DND-41 (cell line): ENCODE measurements around the gene PGAM2.

Source experiments
- ATAC-seq: fragments of 200-7000 bp; cut with Tn5 transposase; 3 replicates; pipeline ENCODE4 v1.9.1; 2021; ENCODE audit warnings: low read depth; ENCODE audit not compliant: insufficient read depth
- DNase-seq: peaks from one replicate; pipeline ENCODE4 v3.0.0-alpha.2; 2020
- H2AFZ ChIP-seq: 2 replicates; pipeline ENCODE4 v1.6.0; 2012; ENCODE audit warnings: low read depth, low read length
- H3K27ac ChIP-seq: 2 replicates; pipeline ENCODE4 v1.5.1; 2012; ENCODE audit warnings: low read length, inconsistent platforms
- H3K27me3 ChIP-seq: fragments of 200-600 bp; sonication (generic); 2 replicates; pipeline ENCODE4 v1.6.0; 2012; ENCODE audit warnings: low read length, mild to moderate bottlenecking, inconsistent platforms; ENCODE audit not compliant: insufficient read depth, poor library complexity
- H3K36me3 ChIP-seq: 2 replicates; pipeline ENCODE4 v1.5.1; 2012; ENCODE audit warnings: low read length, inconsistent platforms; ENCODE audit not compliant: insufficient read depth
- H3K4me1 ChIP-seq: 2 replicates; pipeline ENCODE4 v1.5.1; 2012; ENCODE audit warnings: mild to moderate bottlenecking, low read length; ENCODE audit not compliant: insufficient read depth
- H3K4me2 ChIP-seq: 2 replicates; pipeline ENCODE4 v1.6.0; 2012; ENCODE audit warnings: mild to moderate bottlenecking, moderate library complexity, low read length, inconsistent platforms; ENCODE audit not compliant: insufficient read depth
- H3K4me3 ChIP-seq, 2 experiments: fragments of 200-600 bp in 1 of 2; shearing (Covaris generic) in 1 of 2; 2 replicates each; pipeline ENCODE4 v1.5.1; 2012 to 2016; ENCODE audit warnings: inconsistent platforms in 2 of 2, low read length in 2 of 2, mild to moderate bottlenecking in 2 of 2, low read depth in 1 of 2, moderate library complexity in 1 of 2
- H3K79me2 ChIP-seq: 2 replicates; pipeline ENCODE4 v1.6.0; 2012; ENCODE audit warnings: low read length, inconsistent platforms; ENCODE audit not compliant: insufficient read depth
- H3K9ac ChIP-seq: 2 replicates; pipeline ENCODE4 v1.6.0; 2012; ENCODE audit warnings: low read depth, mild to moderate bottlenecking, inconsistent platforms, low read length, moderate library complexity
- H3K9me3 ChIP-seq: 2 replicates; pipeline ENCODE4 v1.5.1; 2012; ENCODE audit warnings: low read length, moderate library complexity, mild to moderate bottlenecking, inconsistent platforms; ENCODE audit not compliant: insufficient read depth, severe bottlenecking
- H4K20me1 ChIP-seq: 2 replicates; pipeline ENCODE4 v1.6.0; 2012; ENCODE audit warnings: low read length; ENCODE audit not compliant: insufficient read depth
- EZH2 ChIP-seq: IDR thresholded peaks from 3 replicates; pipeline ENCODE4 v1.6.1; 2012; ENCODE audit warnings: borderline replicate concordance, low read depth, mild to moderate bottlenecking, moderate library complexity, low read length, inconsistent platforms; ENCODE audit not compliant: severe bottlenecking
- TF ChIP-seq, protein P1 (sequence below): IDR thresholded peaks from 2 replicates; pipeline ENCODE4 v1.5.1; 2012; ENCODE audit warnings: borderline replicate concordance, low read length, moderate library complexity, mild to moderate bottlenecking; ENCODE audit not compliant: poor library complexity, severe bottlenecking; ENCODE audit errors: extremely low read depth

The PGAM2 gene

DNA sequence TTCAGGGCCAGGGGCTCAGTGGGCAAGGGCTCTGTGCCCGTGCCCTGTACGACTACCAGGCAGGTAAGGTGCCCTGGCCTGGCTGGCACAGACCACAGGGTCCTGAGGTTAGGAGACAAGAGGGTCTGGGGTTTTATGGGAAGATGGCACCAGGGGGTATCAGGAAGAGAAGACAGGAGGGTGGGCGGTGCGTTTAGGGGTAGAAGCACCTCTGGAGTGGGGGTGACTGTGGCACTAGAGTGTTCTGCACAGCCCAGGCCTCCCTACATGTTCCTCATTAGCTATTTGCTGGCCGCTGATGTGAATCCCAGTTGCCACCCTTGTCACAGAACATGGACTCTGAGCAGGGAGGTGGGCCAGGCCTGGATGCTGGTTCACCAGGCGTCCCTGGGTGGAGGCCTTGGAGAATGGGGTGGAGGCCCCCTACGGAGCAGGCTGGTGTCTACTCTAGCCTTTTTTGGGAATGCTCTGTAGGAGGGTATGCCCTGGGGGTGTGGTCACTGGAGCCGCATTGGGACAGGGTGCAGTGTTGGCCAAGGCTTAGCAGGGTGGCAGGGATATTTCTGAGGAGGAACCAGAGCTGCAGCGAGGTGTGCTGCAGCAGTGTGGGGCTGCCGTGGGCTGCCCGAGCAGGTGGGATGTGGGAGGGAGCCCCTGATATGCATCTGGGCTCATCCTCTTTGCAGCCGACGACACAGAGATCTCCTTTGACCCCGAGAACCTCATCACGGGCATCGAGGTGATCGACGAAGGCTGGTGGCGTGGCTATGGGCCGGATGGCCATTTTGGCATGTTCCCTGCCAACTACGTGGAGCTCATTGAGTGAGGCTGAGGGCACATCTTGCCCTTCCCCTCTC lies 5.0 kb downstream of the PGAM2 start:
- TF ChIP-seq, protein P1, sequence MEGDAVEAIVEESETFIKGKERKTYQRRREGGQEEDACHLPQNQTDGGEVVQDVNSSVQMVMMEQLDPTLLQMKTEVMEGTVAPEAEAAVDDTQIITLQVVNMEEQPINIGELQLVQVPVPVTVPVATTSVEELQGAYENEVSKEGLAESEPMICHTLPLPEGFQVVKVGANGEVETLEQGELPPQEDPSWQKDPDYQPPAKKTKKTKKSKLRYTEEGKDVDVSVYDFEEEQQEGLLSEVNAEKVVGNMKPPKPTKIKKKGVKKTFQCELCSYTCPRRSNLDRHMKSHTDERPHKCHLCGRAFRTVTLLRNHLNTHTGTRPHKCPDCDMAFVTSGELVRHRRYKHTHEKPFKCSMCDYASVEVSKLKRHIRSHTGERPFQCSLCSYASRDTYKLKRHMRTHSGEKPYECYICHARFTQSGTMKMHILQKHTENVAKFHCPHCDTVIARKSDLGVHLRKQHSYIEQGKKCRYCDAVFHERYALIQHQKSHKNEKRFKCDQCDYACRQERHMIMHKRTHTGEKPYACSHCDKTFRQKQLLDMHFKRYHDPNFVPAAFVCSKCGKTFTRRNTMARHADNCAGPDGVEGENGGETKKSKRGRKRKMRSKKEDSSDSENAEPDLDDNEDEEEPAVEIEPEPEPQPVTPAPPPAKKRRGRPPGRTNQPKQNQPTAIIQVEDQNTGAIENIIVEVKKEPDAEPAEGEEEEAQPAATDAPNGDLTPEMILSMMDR: no peak
- no peak for TF ChIP-seq EZH2
- Histone ChIP-seq H3K27ac (no peak overlapping the region), H3K36me3 (peaks cover 74% of the 10 kb centered on the region), H4K20me1 (peaks cover 53% of the 10 kb centered on the region), H3K27me3 (no peaks in the 10 kb centered on the region), H3K4me3 (no peak overlapping the region), H3K79me2 (peaks cover 14% of the 10 kb centered on the region), H3K4me2 (no peak overlapping the region), H3K9ac (no peak overlapping the region), H3K4me1 (no peaks in the 10 kb centered on the region), H2AFZ (no peak overlapping the region), H3K9me3 (no peaks in the 10 kb centered on the region)
- DNase-seq (no peak), ATAC-seq (no peak)

DNA sequence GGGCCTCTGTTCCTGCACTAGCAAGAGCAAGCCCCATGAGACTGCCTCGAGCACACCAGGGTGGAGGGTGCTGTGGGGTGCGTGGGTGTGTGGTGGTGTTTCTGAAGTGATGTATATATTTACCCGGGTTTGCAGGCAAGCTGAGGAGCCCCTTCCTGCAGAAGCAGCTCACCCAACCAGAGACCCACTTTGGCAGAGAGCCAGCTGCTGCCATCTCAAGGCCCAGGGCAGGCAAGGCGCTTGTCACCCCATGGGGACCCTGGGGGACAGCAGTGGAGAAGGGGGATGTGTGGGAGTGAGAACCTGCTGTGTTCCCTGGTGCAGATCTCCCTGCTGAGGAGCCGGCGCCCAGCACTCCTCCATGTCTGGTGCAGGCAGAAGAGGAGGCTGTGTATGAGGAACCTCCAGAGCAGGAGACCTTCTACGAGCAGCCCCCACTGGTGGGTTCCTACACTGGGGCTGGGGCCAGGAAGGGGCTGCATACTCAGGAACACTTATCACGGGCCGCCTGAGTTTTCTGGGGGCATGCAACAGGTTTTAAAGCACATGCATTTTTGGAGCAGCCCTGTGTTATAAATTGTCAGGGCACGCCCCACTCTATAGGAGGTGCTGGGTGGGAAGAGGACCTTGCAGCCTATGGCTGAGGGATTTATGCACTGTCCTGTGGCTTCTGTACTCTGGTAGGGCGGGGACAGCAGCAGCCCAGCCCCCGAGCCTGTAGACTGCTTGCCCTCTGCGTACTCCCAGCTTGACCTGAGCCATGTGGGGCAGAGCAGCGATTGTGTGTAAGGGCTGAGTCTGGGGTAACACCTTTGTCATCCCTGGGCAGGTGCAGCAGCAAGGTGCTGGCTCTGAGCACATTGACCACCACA lies 5.9 kb downstream of the PGAM2 start:
- H4K20me1 ChIP-seq: peaks cover 58% of the 10 kb centered on the region
- no peak overlapping the region for H3K4me3 ChIP-seq
- DNase-seq: no peak
- H3K27ac ChIP-seq: no peak overlapping the region
- H3K79me2 ChIP-seq: peaks cover 20% of the 10 kb centered on the region
- H3K9ac ChIP-seq: no peak overlapping the region
- TF ChIP-seq EZH2: no peak
- TF ChIP-seq, protein P1: no peak
- no peak overlapping the region for H3K4me2 ChIP-seq
- no peaks in the 10 kb centered on the region for H3K4me1 ChIP-seq
- no peak for ATAC-seq
- no peaks in the 10 kb centered on the region for H3K9me3 ChIP-seq
- no peak overlapping the region for H2AFZ ChIP-seq
- H3K36me3 ChIP-seq: peaks cover 82% of the 10 kb centered on the region
- no peaks in the 10 kb centered on the region for H3K27me3 ChIP-seq

DNA sequence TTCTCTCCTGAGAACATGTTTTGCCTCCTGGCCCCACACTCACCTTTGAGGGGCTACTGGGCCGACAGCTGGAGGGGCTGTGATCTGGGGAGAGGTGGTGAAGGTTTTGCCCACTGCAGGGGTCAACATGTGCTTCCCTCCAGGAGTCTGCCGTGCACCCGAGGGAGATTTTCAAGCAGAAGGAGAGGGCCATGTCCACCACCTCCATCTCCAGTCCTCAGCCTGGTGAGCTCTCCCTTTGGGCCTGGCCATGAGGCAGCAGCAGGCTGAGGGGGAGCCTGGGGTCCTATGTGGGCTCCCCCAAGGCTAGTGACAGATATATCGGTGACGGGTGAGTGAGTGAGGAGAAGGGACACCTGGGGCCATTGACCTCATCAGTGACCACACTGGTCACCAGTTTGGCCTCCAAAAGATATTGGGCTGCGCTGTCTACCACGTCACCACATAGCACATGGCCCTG lies 6.6 kb downstream of the PGAM2 start:
- Histone ChIP-seq H3K27ac (no peak overlapping the region), H4K20me1 (peaks cover 58% of the 10 kb centered on the region), H3K4me1 (no peaks in the 10 kb centered on the region), H3K9me3 (no peaks in the 10 kb centered on the region), H3K4me3 (no peak overlapping the region), H3K27me3 (no peaks in the 10 kb centered on the region), H3K79me2 (peaks cover 21% of the 10 kb centered on the region), H3K36me3 (peaks cover 88% of the 10 kb centered on the region), H3K9ac (no peak overlapping the region), H2AFZ (no peak overlapping the region), H3K4me2 (no peak overlapping the region)
- DNase-seq (no peak), ATAC-seq (no peak)
- TF ChIP-seq, protein P1: no peak
- TF ChIP-seq EZH2: no peak
